Transverse colon (tissue), 4 donors: ENCODE results near the gene C3orf20. TPM values are rescaled to one million over a fixed set of nuclear protein-coding genes. Genes with fewer than 3 reads are reported as not detected.

Source experiments
- DNase-seq: peaks from one replicate; pipeline ENCODE4 v3.0.0-alpha.2; 2019
- H3K27ac ChIP-seq, 4 donors: fragments of 200-600 bp; sonication (generic); 2 replicates each; pipeline ENCODE4 v1.5.1; 2016 to 2018; ENCODE audit warnings: inconsistent platforms in 4 of 4
- H3K27me3 ChIP-seq: fragments of 200-600 bp; sonication (generic); 2 replicates; pipeline ENCODE4 v1.5.1; 2017; ENCODE audit warnings: inconsistent platforms
- H3K36me3 ChIP-seq, 4 donors: fragments of 200-600 bp; sonication (generic); 2 replicates each; pipeline ENCODE4 v1.5.1; 2017 to 2019; ENCODE audit warnings: inconsistent platforms in 4 of 4
- H3K4me1 ChIP-seq, 4 donors: fragments of 200-600 bp; sonication (generic); 2 replicates each; pipeline ENCODE4 v1.5.1; 2017 to 2020; ENCODE audit warnings: inconsistent platforms in 4 of 4
- H3K4me3 ChIP-seq, 4 donors: fragments of 200-600 bp; sonication (generic); 1 replicate in 1 of 4; 2 replicates in 3 of 4; pipeline versions ENCODE4 v1.5.1 to v1.6.1; 2017 to 2019; ENCODE audit warnings: inconsistent platforms in 4 of 4
- H3K9me3 ChIP-seq, 2 donors: fragments of 200-600 bp; sonication (generic); 2 replicates each; pipeline ENCODE4 v1.5.1; 2017 to 2019; ENCODE audit warnings: inconsistent platforms in 2 of 2
- CTCF ChIP-seq, 5 experiments: fragments of 200-600 bp in 3 of 5; fragments of 450-650 bp in 2 of 5; sonication (generic) in 3 of 5; IDR thresholded peaks; 1 replicate in 2 of 5; 2 replicates in 3 of 5; pipeline ENCODE4 v1.5.1; 2016 to 2017; ENCODE audit warnings: antibody characterized with exemption in 5 of 5, inconsistent platforms in 3 of 5, mild to moderate bottlenecking in 2 of 5, moderate library complexity in 1 of 5
- EP300 ChIP-seq: sonication (generic); formaldehyde crosslinking; IDR thresholded peaks from one replicate; pipeline ENCODE4 v1.6.1; 2017; ENCODE audit warnings: antibody characterized with exemption, low read depth
- POLR2A ChIP-seq: fragments of 450-650 bp; IDR thresholded peaks from one replicate; pipeline ENCODE4 v1.6.1; 2016; ENCODE audit warnings: antibody characterized with exemption, mild to moderate bottlenecking, moderate library complexity
- POLR2AphosphoS5 ChIP-seq, 3 donors: sonication (generic); formaldehyde crosslinking; IDR thresholded peaks; one replicate each; pipeline ENCODE4 v1.6.1; 2016; ENCODE audit warnings: antibody characterized with exemption in 3 of 3
- WGBS, 2 donors: methylation state at CpG; one replicate each; pipeline ENCODE4 v1.1.5; 2018; ENCODE audit warnings: low coverage in 1 of 2; 5-methylcytosine and 5-hydroxymethylcytosine counted together
- in situ Hi-C, 4 donors: fragments of 200-750 bp; cut with MboI; loops; one replicate each; pipeline versions ENCODE4 v1.15.0 to v1.15.1; 2017; ENCODE audit warnings: low sequenced_read_pairs in 3 of 4, low pct_ligation_motif_present in 1 of 4, low pct_unique_long_range_greater_than_20kb in 1 of 4
- intact Hi-C: fragments of 100-400 bp; cut with DNase I; formaldehyde crosslinking; loops from one replicate; pipeline ENCODE4 v1.15.1; 2023; ENCODE audit warnings: low total_unique reads
- total RNA-seq, 4 donors: library from RNA; depleted of rRNA; stranded (reverse); fragments of >200 nt; gene quantifications; one replicate each; pipeline ENCODE4 v1.1.0, GENCODE V29; 2016

Gene C3orf20
- total RNA-seq, 4 donors from 2014 or later: not detected

- Histone ChIP-seq H3K4me3 (no peak overlapping the region), H3K27me3 (no peaks in the 10 kb centered on the region), H3K4me1 (no peaks in the 10 kb centered on the region), H3K36me3 (no peaks in the 10 kb centered on the region), H3K9me3 (no peaks in the 10 kb centered on the region), H3K27ac (no peak overlapping the region)
- 81% methylated on average over 18 of the region's 18 CpGs; no CpG with 5 or more reads in 1 of the 2 donors for WGBS, 2 donors
- intact Hi-C loops (no loop called here), in situ Hi-C loops (no loop called here)
- TF ChIP-seq EP300 (no peak), CTCF (IDR thresholded peaks at IDR 0.05) (no peak)
- DNase-seq: no peak
Measured at GRCh38 chr3:14771593-14772497, 96.9 kb downstream of the C3orf20 start.

- WGBS, 2 donors: 80 to 86% methylated on average over 1 to 16 of the region's 16 CpGs
- Histone ChIP-seq H3K4me1 (no peaks in the 10 kb centered on the region), H3K4me3 (no peak overlapping the region), H3K27ac (no peak overlapping the region), H3K9me3 (no peaks in the 10 kb centered on the region), H3K27me3 (no peaks in the 10 kb centered on the region), H3K36me3 (no peaks in the 10 kb centered on the region)
- TF ChIP-seq EP300: no peak
- TF ChIP-seq POLR2AphosphoS5 (IDR thresholded peaks at IDR 0.05): no peak
- TF ChIP-seq POLR2A: no peak
- TF ChIP-seq CTCF (IDR thresholded peaks at IDR 0.05): no peak
- in situ Hi-C loops: no loop called here
- DNase-seq: no peak
- intact Hi-C loops: no loop called here
Measured at GRCh38 chr3:14772533-14773138, 97.7 kb downstream of the C3orf20 start.

GRCh38 chr3:14773281-14773680, 98.3 kb downstream of the C3orf20 start:
- Histone ChIP-seq H3K27ac (no peak overlapping the region), H3K4me3 (no peak overlapping the region)
- in situ Hi-C loops: no loop called here

More at GRCh38 chr3:14773281-14773680, 98.3 kb downstream of the C3orf20 start:
- H3K27me3 ChIP-seq: no peaks in the 10 kb centered on the region
- TF ChIP-seq POLR2AphosphoS5 (IDR thresholded peaks at IDR 0.05) (no peak), POLR2A (no peak), CTCF (IDR thresholded peaks at IDR 0.05) (no peak), EP300 (no peak)
- no peaks in the 10 kb centered on the region for H3K36me3 ChIP-seq
- no peak for DNase-seq
- no peaks in the 10 kb centered on the region for H3K4me1 ChIP-seq
- intact Hi-C loops: no loop called here
- no peaks in the 10 kb centered on the region for H3K9me3 ChIP-seq
